ENCODE results near the gene DPYSL5.
"Not testable (repeated sequence)": the region's sequence is repeated elsewhere in the genome, so short reads cannot be mapped to it uniquely, and the experiment has no call there.

DPYSL5 gene

DNA sequence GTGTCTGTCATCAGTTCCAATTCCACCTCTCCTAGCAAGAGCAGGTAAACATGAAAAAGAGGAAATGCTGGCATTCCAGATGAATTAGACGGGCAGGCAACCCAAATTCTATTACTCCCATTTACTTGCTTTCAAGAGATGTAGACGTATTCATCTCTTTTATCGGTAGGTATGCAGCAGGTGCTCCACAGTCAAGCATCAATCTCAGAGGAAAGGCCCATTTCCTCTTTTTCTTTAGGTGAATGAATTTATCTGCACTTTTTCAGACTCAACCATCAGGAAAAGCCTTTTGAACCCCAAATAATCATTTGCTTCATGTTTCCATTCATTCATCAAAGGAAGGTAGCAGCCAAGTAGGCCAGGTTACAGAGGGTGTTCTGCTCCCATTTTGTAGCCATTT, 27.9 kb downstream of the DPYSL5 start:
- DNase-seq (ENCODE audit: low spot score): no peak

DNA sequence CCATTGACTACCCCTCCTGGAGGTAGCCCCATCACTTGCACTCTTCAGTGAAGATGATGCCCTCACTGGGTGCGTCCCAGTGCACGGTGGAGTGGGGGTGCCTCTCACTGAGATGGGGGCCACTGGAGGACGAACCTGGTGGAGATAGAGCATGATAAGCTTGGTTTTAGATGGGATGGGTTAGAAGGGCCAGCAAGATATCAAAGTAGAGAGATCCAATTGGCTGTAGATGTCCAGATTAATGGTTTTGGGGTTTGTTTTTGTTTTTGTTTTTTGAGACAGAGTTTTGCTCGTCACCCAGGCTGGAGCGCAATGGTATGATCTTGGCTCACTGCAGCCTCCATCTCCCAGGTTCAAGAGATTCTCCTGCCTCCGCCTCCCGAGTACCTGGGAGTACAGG, 28.3 kb downstream of the DPYSL5 start:
- no peak for DNase-seq (ENCODE audit: low spot score)

DNA sequence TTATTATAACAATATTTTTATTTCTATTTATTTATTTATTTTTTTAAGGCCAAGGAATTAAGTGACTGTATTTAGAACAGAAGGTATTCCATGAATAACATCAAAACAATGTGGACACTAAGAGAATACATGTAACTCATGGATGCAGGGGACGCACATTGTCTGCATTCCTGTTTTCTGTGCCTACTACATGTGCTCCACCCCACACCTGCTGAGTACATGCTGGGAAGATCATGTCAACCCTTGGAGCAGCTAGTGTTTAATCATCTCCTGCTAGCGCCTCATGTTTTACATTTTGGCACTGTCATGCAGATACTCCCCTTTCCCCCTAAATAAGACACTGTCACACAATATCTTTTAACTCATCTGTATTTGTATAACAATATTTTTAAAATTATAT, 29.3 kb downstream of the DPYSL5 start:
- DNase-seq (ENCODE audit: low spot score): no peak

DNA sequence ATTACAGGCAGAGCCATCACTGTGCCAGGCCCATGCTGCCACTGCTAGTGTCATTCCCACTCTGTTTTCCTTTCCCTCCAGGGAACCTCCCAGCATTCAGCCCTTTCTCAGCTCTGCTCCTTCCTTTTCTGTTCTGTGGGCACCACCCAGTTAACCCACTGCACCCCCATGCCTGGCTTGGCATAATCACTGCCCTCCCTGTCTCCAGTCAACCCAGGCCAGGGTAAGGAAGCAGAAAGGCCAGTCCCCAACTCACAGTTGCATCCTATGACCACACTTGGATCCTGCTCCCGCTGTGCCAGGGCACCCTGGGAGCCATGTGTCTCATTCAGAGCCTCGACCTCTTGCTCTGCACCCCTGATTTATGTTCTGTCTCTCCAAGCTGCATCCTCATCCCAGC, 32.2 kb downstream of the DPYSL5 start:
- DNase-seq (ENCODE audit: low spot score): no peak

DNA sequence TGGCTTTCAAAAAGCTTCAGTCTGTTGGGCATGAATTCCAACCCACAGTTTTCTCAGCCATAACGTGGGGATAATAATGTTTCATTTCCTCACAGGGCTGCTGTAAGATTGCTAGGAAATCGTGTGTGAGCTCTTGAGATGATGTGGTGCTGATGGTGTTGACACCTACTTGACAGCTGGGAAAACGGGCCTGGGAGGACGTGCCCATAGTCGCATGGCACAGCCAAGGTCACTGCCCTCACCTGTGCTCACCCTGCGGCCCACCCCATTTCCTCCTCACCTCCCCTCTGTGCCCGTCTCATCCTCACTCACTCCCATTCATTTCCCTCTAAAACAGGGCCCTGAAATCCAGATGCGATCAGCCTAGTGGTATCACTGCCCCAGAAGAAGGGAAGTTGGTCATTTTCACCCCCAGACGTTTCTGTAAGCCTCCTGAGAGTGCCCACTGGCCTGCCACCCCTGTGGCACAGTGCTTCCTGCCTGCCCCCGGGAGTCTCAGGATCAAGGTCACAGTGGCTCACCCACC, 33.0 kb downstream of the DPYSL5 start:
- no peak for DNase-seq (ENCODE audit: low spot score)

DNA sequence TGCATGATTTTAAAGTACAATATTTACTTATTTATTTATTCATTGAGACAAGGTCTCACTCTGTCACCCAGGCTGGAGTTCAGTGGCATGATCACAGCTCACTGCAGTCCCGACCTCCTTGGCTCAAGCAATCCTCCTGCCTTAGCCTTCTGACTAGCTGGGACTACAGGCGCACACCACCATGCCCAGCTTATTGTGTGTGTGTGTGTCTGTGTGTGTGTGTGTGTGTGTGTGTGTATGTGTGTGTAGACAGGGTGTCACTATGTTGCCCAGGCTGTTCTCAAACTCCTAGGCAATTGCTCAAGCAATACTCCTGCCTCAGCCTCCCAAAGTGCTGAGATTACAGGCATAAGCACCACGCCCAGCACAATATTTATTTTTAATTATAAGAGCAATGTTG, 34.3 kb downstream of the DPYSL5 start:
- DNase-seq (ENCODE audit: low spot score): not testable (repeated sequence)

DNA sequence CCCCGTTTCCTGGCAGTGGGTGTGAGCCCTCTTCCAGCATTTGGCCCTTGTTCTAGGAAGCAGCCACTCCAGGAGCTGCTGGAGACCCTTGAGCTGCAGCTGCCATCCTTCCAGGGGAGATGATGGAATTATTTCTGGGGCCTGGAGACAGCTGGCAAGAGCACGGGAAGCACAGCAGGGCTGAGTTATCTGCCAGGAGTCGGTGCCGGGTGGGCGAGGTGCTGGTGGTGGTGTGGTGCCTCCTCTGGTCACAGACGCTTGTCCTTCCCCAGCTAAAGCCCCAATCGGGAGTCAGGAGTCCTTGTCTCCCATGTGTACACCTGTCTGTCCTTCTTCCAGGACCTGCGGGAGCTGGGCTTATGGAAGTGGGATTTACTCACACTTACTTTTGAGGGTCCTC, 36.0 kb downstream of the DPYSL5 start:
- DNase-seq (ENCODE audit: low spot score): no peak

DNA sequence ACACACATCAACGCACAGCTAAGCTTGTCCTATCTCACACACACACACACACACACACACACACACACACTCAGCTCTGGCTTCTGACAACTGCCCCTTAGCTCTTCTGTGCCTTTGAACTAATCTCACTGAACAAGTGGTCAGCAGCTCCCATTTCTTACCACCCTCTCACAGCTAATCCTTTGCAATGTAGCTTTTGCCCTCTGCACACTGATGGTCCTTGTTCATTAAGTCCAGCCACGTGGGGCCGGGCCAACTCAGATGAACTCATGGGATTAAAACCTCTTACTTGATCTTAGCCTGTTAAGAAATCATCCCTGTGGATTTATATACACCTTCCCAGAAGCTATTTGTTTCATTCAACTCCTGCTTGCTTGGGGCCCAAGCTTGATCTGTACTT, 36.6 kb downstream of the DPYSL5 start:
- DNase-seq (ENCODE audit: low spot score): no peak

DNA sequence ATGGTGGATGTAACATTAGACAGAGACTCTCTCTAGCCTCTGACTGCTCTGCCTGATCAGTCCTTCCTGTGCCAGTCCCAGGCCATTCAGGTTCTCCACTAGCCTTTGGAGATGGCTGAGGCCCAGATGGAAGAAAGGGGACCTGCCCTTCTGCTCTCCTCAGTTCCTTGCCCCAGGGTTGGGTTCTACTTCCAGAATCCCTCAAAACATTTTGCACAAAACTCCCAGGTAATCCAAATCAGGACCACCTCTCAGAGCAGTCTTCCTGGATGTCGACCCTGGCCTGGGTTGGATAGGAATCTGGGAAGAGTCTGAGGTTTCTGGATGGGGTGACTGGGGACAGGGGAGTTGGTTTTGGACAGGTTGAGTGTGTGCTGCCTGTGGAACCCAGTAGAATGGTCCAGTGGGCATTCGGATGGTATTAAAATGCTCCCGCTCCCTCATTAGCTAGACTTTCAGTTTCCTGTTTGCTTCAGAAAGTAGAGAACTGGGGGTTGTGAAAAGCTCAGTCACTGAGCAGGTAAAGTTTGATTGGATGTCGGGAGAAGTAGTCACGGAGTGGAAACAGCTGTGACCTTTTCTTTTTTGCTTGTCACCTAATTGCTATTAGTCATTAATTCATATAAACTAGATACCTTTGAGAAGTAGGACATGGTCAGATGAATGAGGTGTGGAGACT, 37.9 kb downstream of the DPYSL5 start:
- DNase-seq (ENCODE audit: low spot score): no peak

DNA sequence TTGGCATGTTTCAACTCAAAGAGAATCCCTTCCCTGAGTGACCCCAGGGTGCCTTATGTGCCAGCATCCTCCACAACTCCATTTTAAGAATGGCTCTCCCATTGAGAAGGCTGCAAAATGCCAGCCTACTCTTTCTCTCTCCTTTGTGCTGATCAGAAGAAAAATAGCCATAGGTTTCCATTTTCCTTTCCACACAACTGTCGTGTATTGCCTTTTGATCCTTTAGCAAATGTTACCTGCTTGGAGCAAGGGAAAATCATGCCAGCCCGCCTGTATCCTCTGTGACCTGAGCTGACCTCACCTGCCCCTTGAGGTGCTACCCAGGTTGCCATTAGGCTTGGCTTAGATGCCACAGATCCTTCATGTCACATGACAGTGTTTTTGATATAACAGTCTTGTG, 38.8 kb downstream of the DPYSL5 start:
- DNase-seq (ENCODE audit: low spot score): no peak

DNA sequence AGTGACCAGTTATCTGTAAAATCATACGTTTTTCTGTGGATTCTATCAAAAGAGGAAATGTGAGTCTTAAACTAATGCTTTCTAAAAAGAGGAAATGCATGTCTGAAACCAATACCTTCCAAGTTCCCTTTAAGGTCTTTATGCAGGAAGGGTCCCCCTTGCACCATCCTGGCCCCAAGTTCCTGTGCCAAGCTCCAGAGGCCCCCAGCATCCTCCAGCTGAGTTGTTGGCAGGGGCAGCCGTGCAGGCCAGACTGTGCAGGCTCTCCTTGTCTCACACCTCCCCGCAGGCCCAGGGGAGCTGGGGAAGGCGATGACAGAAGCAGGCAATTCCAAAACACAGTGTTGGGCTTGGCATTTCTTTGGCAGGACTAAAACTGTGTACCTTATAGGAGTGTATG, 39.2 kb downstream of the DPYSL5 start:
- no peak for DNase-seq (ENCODE audit: low spot score)

DNA sequence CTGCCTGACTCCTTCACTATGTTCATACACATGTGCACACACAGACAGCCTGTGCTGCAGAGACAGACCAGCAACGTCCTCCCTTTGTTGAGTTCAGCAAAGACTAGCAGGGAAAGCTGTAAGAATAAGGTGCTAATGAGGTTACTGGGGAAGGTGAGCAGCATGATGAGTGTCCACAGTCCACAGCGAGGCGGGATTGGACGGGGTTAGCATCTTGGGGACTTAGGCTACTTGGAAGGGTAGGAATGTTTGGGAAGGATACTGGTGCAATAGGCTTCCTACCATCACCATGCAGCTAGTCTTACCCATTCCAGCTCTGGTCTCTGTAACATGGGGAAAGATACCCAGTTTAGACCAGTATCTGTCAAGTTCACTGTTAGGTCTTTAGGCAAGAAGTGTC, 41.9 kb downstream of the DPYSL5 start:
- no peak for DNase-seq (ENCODE audit: low spot score)

DNA sequence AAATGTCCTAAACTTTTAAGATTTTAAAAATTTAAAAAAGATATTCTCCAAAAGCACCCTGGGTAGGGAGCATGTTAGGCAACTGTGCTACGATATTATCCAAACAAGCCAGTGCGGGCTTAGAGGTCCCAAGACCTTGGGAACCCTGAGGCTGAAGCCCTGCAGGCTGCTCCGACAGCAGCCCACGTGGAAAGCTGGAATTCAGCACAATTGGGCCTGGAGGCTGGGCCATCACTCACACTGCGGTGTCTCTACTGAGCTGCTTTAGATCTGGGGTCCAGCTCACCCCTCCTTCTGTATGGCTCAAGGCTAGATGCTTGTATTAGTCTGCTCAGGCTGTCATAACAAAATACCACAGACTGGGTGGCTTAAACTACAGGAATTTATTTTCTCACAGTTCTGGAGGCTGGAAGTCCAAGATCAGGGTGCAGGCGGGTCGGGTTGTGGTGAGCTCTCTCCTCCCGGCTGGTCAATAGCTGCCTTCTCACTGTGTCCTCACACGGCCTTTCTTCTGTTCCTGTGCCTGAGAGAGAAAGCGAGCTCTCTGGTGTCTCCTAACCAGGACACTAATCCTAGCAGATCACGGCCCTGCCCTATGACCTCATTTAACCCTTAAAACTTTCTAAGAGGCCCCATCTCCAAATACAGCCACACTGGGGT, 42.5 kb downstream of the DPYSL5 start:
- no peak for DNase-seq (ENCODE audit: low spot score)

DNA sequence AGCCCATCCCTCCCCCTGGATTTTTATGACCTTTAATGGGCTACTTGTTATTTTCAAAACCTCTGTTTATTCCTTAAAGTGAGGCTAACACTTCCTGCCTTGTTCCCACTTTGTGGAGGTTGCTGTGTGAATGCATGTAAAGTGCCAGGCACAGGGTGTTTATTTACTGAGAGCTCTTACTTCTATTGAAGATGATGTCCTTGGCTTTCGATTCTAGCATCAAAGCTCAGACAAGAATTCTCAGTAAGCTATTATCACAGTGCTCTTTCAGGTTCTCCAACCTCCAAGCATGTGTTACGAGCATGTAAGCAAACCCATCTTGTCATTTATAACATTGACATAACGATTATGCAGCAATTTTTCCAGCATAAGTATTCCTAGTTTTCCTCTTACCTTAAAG, 44.2 kb downstream of the DPYSL5 start:
- no peak for DNase-seq (ENCODE audit: low spot score)

DNA sequence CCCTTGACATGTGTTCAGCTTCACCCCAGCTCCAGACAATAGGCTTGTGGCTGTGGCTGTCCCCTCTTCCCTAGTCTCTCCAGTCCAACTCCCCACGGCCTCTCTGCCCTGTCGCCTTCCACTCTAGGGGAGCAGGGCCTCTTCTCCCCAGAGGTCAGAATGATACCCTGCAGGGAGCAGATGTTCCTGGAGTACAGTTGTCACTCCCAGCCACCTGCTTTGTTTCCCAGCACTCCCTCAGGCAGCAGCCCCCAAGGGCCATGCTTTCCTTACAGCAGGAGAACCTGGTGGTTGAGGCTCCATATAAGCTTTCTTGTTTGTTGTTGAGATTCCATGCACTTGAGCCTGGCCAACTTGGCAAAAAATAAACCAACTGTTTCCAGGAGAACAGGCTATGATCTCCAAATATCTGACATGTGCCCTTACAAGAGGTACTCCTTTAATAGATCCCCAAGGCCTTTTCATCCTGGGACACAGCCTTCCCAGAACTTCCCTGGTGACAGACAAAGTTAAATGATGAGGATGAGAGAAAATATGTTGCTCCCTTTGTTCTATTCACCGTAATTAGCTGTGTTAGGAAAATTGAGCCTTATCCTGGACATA, 45.1 kb downstream of the DPYSL5 start:
- DNase-seq (ENCODE audit: low spot score): no peak

DNA sequence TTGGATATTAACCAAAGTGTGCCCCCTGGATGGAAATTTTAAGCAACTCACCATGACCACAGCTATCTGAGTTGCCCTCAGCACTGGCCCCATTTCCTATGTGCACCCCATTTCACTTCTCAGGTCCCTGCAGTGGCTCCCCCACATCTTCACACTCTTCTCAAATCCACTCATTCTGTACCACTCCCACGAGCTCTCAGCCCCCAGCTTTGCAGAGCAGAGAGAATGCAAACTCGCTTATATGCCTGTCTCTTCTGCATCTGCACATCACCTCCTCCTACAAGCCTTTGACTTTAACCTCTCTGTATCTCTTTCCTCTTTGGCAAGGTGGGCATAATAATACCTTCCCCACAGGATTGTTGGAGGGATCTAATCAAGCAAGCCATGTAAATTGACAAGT, 46.2 kb downstream of the DPYSL5 start:
- DNase-seq (ENCODE audit: low spot score): no peak

DNA sequence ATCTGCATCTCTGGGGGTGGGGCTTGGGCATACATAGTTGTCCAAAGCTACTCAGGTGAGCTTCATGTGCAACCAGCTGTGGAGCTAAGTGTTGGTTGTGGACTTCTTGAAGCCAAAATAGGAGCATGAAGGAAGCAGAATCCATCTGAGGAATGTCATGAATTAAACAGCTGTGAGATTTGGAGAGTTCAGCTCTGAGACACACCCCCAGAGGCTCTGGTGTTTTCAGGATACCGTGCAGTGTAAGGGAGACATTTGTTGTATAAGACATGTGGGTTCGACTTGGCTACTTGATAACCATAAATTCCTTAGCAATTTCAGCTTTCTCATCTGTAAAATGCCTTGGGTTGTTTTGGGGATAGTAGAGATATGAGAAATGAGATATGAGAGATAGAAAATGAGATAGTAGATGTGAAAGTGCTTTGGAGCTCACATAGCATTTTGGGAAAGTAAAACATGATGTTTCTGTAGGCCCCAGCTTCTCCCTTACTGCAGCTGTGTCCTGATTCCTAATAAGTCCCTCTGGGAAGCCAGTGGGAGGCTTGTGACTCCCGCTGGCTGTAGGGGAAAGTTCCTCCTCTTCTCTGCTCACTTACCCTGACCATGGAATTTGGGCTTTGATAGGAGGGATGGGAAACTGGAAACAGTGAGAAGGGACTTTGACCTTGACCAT, 50.0 kb downstream of the DPYSL5 start:
- DNase-seq (ENCODE audit: low spot score): no peak

DNA sequence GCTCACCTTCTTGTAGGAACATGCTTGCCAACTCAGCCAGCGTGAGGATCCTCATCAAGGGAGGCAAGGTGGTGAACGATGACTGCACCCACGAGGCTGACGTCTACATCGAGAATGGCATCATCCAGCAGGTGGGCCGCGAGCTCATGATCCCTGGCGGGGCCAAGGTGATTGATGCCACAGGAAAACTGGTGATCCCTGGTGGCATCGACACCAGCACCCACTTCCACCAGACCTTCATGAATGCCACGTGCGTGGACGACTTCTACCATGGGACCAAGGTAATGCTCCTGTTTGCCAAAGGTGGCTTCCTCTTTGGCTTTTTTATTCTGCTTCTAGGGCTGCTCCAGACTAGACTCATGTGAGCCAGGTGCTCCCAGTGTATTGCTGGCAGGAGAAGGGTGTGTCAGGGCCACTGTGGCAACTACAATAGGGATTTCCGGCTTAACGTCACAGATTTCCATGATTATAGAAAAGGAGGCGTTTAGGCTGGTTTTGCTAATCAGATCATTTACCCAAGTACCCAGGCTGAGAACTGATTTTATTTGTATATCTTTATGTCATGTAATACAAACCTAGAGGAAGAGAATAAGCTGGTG, 50.6 kb downstream of the DPYSL5 start:
- DNase-seq (ENCODE audit: low spot score): no peak

DNA sequence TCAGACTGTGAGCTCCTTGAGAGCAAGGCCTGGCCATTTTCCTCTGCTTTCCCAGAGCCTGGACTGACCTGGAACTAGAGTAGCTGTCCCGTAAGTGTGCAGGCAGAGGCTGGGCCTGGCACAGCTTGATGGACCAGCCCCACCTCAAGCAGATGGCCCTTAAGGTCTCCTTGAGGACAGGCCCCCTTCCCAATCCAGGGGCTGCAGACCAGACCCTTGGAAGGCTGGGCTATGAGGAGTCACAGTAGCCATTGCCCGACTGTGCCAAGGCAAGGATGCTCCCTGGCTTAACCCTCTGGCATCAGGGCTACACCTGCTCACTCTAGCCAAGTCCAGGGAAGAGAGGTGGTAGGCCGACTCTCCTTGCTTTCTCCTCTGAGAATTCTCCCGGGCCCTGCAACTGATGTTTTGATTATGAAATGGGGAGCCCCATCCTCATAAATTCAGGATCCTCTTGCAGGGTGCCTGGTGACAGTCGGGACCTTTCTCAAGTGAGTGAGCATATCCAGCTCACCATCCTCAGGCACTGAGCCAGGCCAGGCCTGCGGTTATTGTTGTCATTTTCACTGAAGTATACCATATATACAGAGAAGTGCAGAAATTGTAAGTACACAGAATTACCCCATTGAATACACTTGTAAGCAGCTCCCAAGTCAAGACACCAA, 51.7 kb downstream of the DPYSL5 start:
- DNase-seq (ENCODE audit: low spot score): no peak

DNA sequence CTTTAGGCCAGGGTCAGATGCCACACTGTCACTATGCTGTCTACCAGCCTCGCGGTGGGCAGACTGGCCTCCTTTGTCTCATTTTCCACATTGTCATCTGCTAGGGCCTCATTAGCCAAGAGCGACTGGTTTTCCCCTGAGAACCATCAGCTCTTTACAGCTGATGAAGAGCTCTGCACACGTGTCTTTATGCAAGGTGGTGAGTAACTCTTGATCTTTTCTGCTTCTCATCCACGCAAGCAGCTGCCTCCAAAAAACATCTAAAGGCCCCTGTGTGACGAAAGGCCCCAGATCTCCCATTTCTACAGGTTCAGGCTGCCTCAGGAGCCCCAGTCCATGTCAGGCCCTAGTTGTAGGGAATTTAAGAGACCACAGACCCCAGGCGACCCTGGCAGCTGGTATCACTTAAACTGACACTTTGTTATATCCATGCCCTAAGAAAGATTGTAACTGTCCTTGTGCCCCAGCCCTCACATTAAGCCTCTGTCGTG, 52.9 kb downstream of the DPYSL5 start:
- DNase-seq (ENCODE audit: low spot score): no peak

DNA sequence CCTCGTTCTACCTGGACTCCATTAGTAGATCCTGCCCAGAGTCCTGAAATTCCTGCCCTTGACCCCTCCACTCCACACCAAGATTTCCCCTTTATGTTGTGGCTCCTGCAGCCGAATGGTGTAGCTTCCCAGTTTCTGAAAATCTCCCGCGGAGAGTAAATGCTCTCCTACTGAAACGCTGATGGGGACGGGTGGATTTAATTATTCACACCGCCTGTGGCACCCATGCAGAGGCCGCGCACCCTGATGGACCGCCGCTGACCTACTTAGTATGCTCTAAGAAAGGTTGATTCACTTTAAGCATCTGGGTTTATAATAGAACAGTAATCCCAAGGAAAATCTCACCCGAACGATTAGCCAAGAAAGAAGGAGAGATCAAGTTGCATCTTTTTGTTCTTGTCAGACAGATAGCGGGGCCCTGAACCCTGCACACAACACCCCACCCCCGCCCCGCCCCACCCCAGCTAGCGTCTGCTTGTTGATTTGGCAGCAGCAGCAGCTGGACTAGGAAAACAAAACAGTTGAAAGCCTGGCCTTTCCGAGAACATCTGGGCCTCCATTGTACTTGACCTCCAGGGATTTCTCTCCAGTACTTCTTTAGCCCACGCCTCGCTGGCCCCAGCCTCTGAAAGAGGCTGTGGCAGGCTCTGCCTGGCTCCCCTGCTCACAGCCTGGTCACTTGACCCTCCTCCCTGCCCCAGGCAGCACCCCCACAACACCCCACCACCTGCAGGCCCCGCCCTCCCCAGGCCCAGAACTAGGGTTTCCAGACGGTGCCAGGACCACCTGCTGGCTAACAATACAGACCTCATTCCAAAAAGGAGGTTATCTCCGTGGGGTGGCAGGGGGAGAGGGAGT, 53.6 kb downstream of the DPYSL5 start:
- DNase-seq (ENCODE audit: low spot score): no peak
